ENCODE measurements around the gene ELOVL2. TPM values are rescaled to one million over a fixed set of nuclear protein-coding genes. Genes with fewer than 3 reads are reported as not detected.

The ELOVL2 gene
- total RNA-seq, 1 experiment from 2014 or later = 12.7 TPM

DNA sequence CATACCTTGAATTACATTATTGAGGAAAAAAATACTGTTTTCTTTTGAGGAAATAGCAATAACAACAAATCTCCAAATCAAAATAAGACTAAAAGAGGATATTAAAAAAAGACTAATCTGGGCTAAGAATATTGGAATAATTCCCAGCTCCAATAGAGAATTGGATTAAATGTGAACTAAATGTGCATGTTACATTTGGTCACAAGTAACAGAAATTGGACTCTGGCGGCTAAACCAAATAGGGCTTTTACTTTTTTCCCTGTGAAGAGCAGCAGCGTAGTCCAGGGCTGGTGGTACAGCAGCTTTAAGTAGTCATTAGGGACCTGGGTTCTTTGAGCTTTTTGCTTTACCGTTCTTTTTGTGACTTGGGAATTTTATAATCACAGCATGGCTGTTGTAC is 71.9 kb downstream of the ELOVL2 start:
- no peaks in the 10 kb centered on the region for H3K27me3 ChIP-seq (replicated peaks; ENCODE audit: insufficient read depth, low read depth, low read length, poor library complexity)
- H3K9me3 ChIP-seq (ENCODE audit: low read depth, low read length, poor library complexity, severe bottlenecking) = no peaks in the 10 kb centered on the region
- BruUV-seq (replicated peaks) = no TSS peak
- intact Hi-C loops (cut with micrococcal nuclease; ENCODE audit: unreplicated experiment) = no loop called here
- ChIA-PET CTCF (no interaction called here), POLR2A (ENCODE audit: low non-redundant PET) (no interaction called here)
- H3K36me3 ChIP-seq (ENCODE audit: insufficient read depth, low read length, poor library complexity, severe bottlenecking) = no peaks in the 10 kb centered on the region
- DNase-seq (ENCODE audit: low spot score) = no peak
- no peak for TF ChIP-seq EZH2 (IDR thresholded peaks at IDR 0.05; ENCODE audit: borderline replicate concordance, low read depth, low read length, poor library complexity, severe bottlenecking)
- TF ChIP-seq, protein P1, sequence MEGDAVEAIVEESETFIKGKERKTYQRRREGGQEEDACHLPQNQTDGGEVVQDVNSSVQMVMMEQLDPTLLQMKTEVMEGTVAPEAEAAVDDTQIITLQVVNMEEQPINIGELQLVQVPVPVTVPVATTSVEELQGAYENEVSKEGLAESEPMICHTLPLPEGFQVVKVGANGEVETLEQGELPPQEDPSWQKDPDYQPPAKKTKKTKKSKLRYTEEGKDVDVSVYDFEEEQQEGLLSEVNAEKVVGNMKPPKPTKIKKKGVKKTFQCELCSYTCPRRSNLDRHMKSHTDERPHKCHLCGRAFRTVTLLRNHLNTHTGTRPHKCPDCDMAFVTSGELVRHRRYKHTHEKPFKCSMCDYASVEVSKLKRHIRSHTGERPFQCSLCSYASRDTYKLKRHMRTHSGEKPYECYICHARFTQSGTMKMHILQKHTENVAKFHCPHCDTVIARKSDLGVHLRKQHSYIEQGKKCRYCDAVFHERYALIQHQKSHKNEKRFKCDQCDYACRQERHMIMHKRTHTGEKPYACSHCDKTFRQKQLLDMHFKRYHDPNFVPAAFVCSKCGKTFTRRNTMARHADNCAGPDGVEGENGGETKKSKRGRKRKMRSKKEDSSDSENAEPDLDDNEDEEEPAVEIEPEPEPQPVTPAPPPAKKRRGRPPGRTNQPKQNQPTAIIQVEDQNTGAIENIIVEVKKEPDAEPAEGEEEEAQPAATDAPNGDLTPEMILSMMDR (conservative IDR thresholded peaks at IDR 0.05; ENCODE audit: low read depth, low read length) = no peak
- H3K4me3 ChIP-seq (ENCODE audit: low read depth, low read length, poor library complexity, severe bottlenecking) = no peak overlapping the region
- H3K27ac ChIP-seq (ENCODE audit: low read depth, low read length, poor library complexity, severe bottlenecking) = no peak overlapping the region
- H3K4me1 ChIP-seq (ENCODE audit: insufficient read depth, low read length, poor library complexity, severe bottlenecking) = no peaks in the 10 kb centered on the region

DNA sequence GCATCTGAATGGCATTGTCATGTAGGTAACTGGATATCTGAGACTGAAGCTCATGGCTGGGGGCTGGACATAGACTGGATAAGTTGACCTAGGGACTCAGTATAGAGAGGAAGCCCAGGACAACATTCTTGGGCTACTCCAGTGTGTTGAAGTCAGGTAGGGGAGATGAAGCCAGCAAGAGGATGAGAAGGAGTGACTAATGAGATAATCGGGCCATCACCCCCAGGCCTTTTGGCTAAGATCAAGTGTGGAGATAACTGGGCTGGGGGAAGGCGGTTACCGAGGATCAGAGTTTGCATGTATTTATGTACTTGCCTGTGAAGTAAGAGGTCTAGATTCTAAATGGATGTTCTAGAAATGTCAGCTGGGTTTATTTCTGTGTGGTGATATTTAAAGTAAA is 73.4 kb downstream of the ELOVL2 start:
- DNase-seq (ENCODE audit: low spot score) = no peak
- H3K9me3 ChIP-seq (ENCODE audit: low read depth, low read length, poor library complexity, severe bottlenecking) = no peaks in the 10 kb centered on the region
- H3K4me1 ChIP-seq (ENCODE audit: insufficient read depth, low read length, poor library complexity, severe bottlenecking) = no peaks in the 10 kb centered on the region
- H3K36me3 ChIP-seq (ENCODE audit: insufficient read depth, low read length, poor library complexity, severe bottlenecking) = no peaks in the 10 kb centered on the region
- BruUV-seq (replicated peaks) = no TSS peak
- ChIA-PET POLR2A (ENCODE audit: low non-redundant PET) (interaction anchor here (0.6 kb wide), 1 partner anchor 23 kb away, joined by 3 read pairs; no protein-coding TSS in a partner anchor), CTCF (no interaction called here)
- no peaks in the 10 kb centered on the region for H3K27me3 ChIP-seq (replicated peaks; ENCODE audit: insufficient read depth, low read depth, low read length, poor library complexity)
- no peak overlapping the region for H3K27ac ChIP-seq (ENCODE audit: low read depth, low read length, poor library complexity, severe bottlenecking)
- TF ChIP-seq EZH2 (IDR thresholded peaks at IDR 0.05; ENCODE audit: borderline replicate concordance, low read depth, low read length, poor library complexity, severe bottlenecking) = no peak
- TF ChIP-seq, protein P1 (conservative IDR thresholded peaks at IDR 0.05; ENCODE audit: low read depth, low read length) = no peak
- no peak overlapping the region for H3K4me3 ChIP-seq (ENCODE audit: low read depth, low read length, poor library complexity, severe bottlenecking)
- intact Hi-C loops (cut with micrococcal nuclease; ENCODE audit: unreplicated experiment) = no loop called here

DNA sequence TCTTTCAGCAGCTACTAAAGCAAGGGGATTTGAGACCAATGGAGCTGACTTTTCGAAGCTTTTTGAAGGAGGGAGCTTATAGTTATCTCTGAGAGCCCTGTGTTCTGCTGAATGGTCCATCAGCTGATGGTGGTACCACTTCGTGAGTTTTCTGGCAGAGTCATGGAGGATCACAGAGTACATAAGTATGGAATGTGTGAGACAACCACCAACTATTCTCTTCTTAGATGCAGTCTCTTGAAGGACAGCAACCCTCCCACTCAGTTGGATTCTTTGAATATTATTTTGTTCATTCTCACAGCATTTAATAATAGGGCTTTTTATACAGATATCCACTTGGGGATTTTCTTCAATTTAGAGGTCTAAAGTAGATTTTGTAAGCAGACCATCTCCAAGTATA is 75.3 kb downstream of the ELOVL2 start:
- no peaks in the 10 kb centered on the region for H3K27me3 ChIP-seq (replicated peaks; ENCODE audit: insufficient read depth, low read depth, low read length, poor library complexity)
- no peak for TF ChIP-seq EZH2 (IDR thresholded peaks at IDR 0.05; ENCODE audit: borderline replicate concordance, low read depth, low read length, poor library complexity, severe bottlenecking)
- TF ChIP-seq, protein P1 (conservative IDR thresholded peaks at IDR 0.05; ENCODE audit: low read depth, low read length) = no peak
- no peaks in the 10 kb centered on the region for H3K4me1 ChIP-seq (ENCODE audit: insufficient read depth, low read length, poor library complexity, severe bottlenecking)
- ChIA-PET POLR2A (ENCODE audit: low non-redundant PET) (no interaction called here), CTCF (no interaction called here)
- H3K36me3 ChIP-seq (ENCODE audit: insufficient read depth, low read length, poor library complexity, severe bottlenecking) = no peaks in the 10 kb centered on the region
- intact Hi-C loops (cut with micrococcal nuclease; ENCODE audit: unreplicated experiment) = no loop called here
- BruUV-seq (replicated peaks) = no TSS peak
- H3K27ac ChIP-seq (ENCODE audit: low read depth, low read length, poor library complexity, severe bottlenecking) = no peak overlapping the region
- no peaks in the 10 kb centered on the region for H3K9me3 ChIP-seq (ENCODE audit: low read depth, low read length, poor library complexity, severe bottlenecking)
- H3K4me3 ChIP-seq (ENCODE audit: low read depth, low read length, poor library complexity, severe bottlenecking) = no peak overlapping the region
- no peak for DNase-seq (ENCODE audit: low spot score)
